OCI-LY7 (cell line): ENCODE data around the gene SEMA6C. TPM values are rescaled to one million over a fixed set of nuclear protein-coding genes. Genes with fewer than 3 reads are reported as not detected.

Source experiments
- BruUV-seq: library from RNA; stranded (reverse); fragments of 400-500 nt; replicated peaks from 2 replicates; lab custom pipeline; 2021; lab: Mats Ljungman, UMichigan
- CTCF ChIA-PET: fragments of 300-600 bp; sonication (Branson Sonifier 250); formaldehyde crosslinking; loops from one replicate; lab custom pipeline; 2022; ENCODE audit warnings: antibody characterized with exemption; ENCODE audit not compliant: unreplicated experiment; lab: Charles Lee
- POLR2A ChIA-PET: fragments of 300-600 bp; sonication (Branson Sonifier 250); formaldehyde crosslinking; loops from one replicate; lab custom pipeline; 2022; ENCODE audit warnings: antibody characterized with exemption; lab: Charles Lee
- DNase-seq: peaks from one replicate; pipeline ENCODE4 v3.0.0-alpha.2; 2015; ENCODE audit warnings: low spot score
- H2AFZ ChIP-seq: fragments of 200-600 bp; sonication (generic), shearing (Covaris generic); 2 replicates; pipeline ENCODE4 v1.6.1; 2014; ENCODE audit warnings: mild to moderate bottlenecking, antibody characterized with exemption, low read length, moderate library complexity
- H3K27ac ChIP-seq: fragments of 200-600 bp; sonication (generic); 2 replicates; pipeline ENCODE4 v1.5.1; 2014; ENCODE audit warnings: mixed run types, low read depth, mild to moderate bottlenecking, moderate library complexity, low read length, inconsistent platforms; ENCODE audit not compliant: poor library complexity, severe bottlenecking
- H3K36me3 ChIP-seq: fragments of 200-600 bp; sonication (generic); 2 replicates; pipeline ENCODE4 v1.6.1; 2014; ENCODE audit warnings: mild to moderate bottlenecking, antibody characterized with exemption, low read length, moderate library complexity, mixed read lengths; ENCODE audit not compliant: insufficient read depth
- H3K4me1 ChIP-seq: fragments of 200-600 bp; sonication (generic); 2 replicates; pipeline ENCODE4 v1.5.1; 2014; ENCODE audit warnings: mild to moderate bottlenecking, low read length; ENCODE audit not compliant: insufficient read depth, poor library complexity, severe bottlenecking
- H3K4me2 ChIP-seq: fragments of 200-600 bp; sonication (generic); 2 replicates; pipeline ENCODE4 v1.6.1; 2014; ENCODE audit warnings: mild to moderate bottlenecking, low read length
- H3K4me3 ChIP-seq: fragments of 200-600 bp; sonication (generic); 2 replicates; pipeline ENCODE4 v1.5.1; 2014; ENCODE audit warnings: mild to moderate bottlenecking, low read depth, low read length; ENCODE audit not compliant: poor library complexity, severe bottlenecking
- H3K79me2 ChIP-seq: fragments of 200-600 bp; sonication (generic); 2 replicates; pipeline ENCODE4 v1.6.1; 2016; ENCODE audit warnings: low read depth, mild to moderate bottlenecking, low read length, moderate library complexity, mixed read lengths; ENCODE audit not compliant: insufficient read depth
- H3K9me2 ChIP-seq: fragments of 200-600 bp; sonication (generic); 2 replicates; pipeline ENCODE4 v1.6.1; 2016; ENCODE audit warnings: mild to moderate bottlenecking, low read length, mixed read lengths; ENCODE audit not compliant: insufficient read depth
- H3K9me3 ChIP-seq: fragments of 200-600 bp; sonication (generic); 2 replicates; pipeline ENCODE4 v1.6.1; 2014; ENCODE audit warnings: mild to moderate bottlenecking, mixed run types, low read length, mixed read lengths
- H4K20me1 ChIP-seq: fragments of 200-600 bp; sonication (generic); 2 replicates; pipeline ENCODE4 v1.6.1; 2014; ENCODE audit warnings: mild to moderate bottlenecking, antibody characterized with exemption, low read length, moderate library complexity, mixed read lengths; ENCODE audit not compliant: insufficient read depth
- CTCF ChIP-seq: fragments of 200-600 bp; sonication (generic); conservative IDR thresholded peaks from 2 replicates; pipeline ENCODE4 v1.5.1; 2014; ENCODE audit warnings: mild to moderate bottlenecking, antibody characterized with exemption, low read length, moderate library complexity, mixed read lengths
- EZH2phosphoT487 ChIP-seq: fragments of 200-600 bp; sonication (generic); IDR thresholded peaks from 2 replicates; pipeline ENCODE4 v1.6.1; 2018; ENCODE audit warnings: low read depth, borderline replicate concordance, mild to moderate bottlenecking, mixed run types, antibody characterized with exemption, low read length, moderate library complexity, mixed read lengths
- intact Hi-C: fragments of 100-400 bp; cut with micrococcal nuclease; formaldehyde crosslinking; loops from one replicate; pipeline ENCODE4 v1.10.0; 2022; ENCODE audit not compliant: unreplicated experiment
- total RNA-seq, 2 experiments: library from RNA; depleted of rRNA in 1 of 2; stranded (reverse); fragments of >200 nt in 1 of 2; shearing (Covaris generic) in 1 of 2; gene quantifications; 2 replicates each; pipeline ENCODE4 v1.2.3, GENCODE V29; 2014 to 2022

Gene SEMA6C
- total RNA-seq, 2 experiments from 2014 or later = 1.1 to 1.9 TPM

- Histone ChIP-seq H3K4me3 (no peak overlapping the region), H3K9me3 (no peaks in the 10 kb centered on the region), H3K9me2 (no peaks in the 10 kb centered on the region), H3K36me3 (no peaks in the 10 kb centered on the region), H2AFZ (no peak overlapping the region), H3K79me2 (no peaks in the 10 kb centered on the region), H4K20me1 (no peaks in the 10 kb centered on the region), H3K27ac (no peak overlapping the region), H3K4me1 (no peaks in the 10 kb centered on the region), H3K4me2 (no peak overlapping the region)
- POLR2A ChIA-PET = no interaction called here
- CTCF ChIA-PET = no interaction called here
- no TSS peak for BruUV-seq
- no peak for DNase-seq
- intact Hi-C loops = no loop called here
- TF ChIP-seq CTCF = no peak
- no peak for TF ChIP-seq EZH2phosphoT487
Measured at GRCh38 chr1:151133018-151133806, 13.2 kb downstream of the SEMA6C start.

- POLR2A ChIA-PET = no interaction called here
Measured at GRCh38 chr1:151132335-151133017, 14.0 kb downstream of the SEMA6C start.

More at GRCh38 chr1:151132335-151133017, 14.0 kb downstream of the SEMA6C start:
- no peaks in the 10 kb centered on the region for H3K9me2 ChIP-seq
- no peak for TF ChIP-seq EZH2phosphoT487
- no peak for TF ChIP-seq CTCF
- H4K20me1 ChIP-seq = no peaks in the 10 kb centered on the region
- no TSS peak for BruUV-seq
- H3K4me1 ChIP-seq = no peaks in the 10 kb centered on the region
- no peaks in the 10 kb centered on the region for H3K36me3 ChIP-seq
- no peak overlapping the region for H3K4me2 ChIP-seq
- no peaks in the 10 kb centered on the region for H3K79me2 ChIP-seq
- intact Hi-C loops = no loop called here
- H3K27ac ChIP-seq = no peak overlapping the region
- CTCF ChIA-PET = no interaction called here
- H3K9me3 ChIP-seq = no peaks in the 10 kb centered on the region
- H3K4me3 ChIP-seq = no peak overlapping the region
- no peak overlapping the region for H2AFZ ChIP-seq
- no peak for DNase-seq
